HG03378 (cell line): ENCODE results near the gene ATP7A.
"Not testable (repeated sequence)": the region's sequence is repeated elsewhere in the genome, so short reads cannot be mapped to it uniquely, and the experiment has no call there.

Experiments
- ATAC-seq: cut with Tn5 transposase; IDR thresholded peaks from one replicate; pipeline ENCODE4 v1.9.1; 2021; ENCODE audit warnings: mild to moderate bottlenecking, moderate library complexity; ENCODE audit not compliant: unreplicated experiment

Gene ATP7A

GRCh38 chrX:77945031-77945430 is 34.5 kb downstream of the ATP7A start:
- ATAC-seq, result not testable (repeated sequence)

- ATAC-seq, result no peak
These were observed 35.5 kb downstream of the ATP7A start for GRCh38 chrX:77945910-77946545.

- no peak for ATAC-seq
These were observed 36.1 kb downstream of the ATP7A start for GRCh38 chrX:77946571-77946970.

- no peak for ATAC-seq
These were observed 39.3 kb downstream of the ATP7A start for GRCh38 chrX:77949840-77950239.

- ATAC-seq, result no peak
These were observed 41.7 kb downstream of the ATP7A start for GRCh38 chrX:77952173-77952572.

- ATAC-seq, result no peak
These were observed 42.8 kb downstream of the ATP7A start for GRCh38 chrX:77953302-77953701.

GRCh38 chrX:77953708-77954107 is 43.2 kb downstream of the ATP7A start:
- no peak for ATAC-seq

- ATAC-seq, result no peak
These were observed 50.1 kb downstream of the ATP7A start for GRCh38 chrX:77960567-77960966.

GRCh38 chrX:77961063-77961462 is 50.6 kb downstream of the ATP7A start:
- ATAC-seq, result no peak

GRCh38 chrX:77962068-77962902 is 51.8 kb downstream of the ATP7A start:
- ATAC-seq, result no peak

GRCh38 chrX:77966361-77966760 is 55.9 kb downstream of the ATP7A start:
- no peak for ATAC-seq

GRCh38 chrX:77967631-77968030 is 57.1 kb downstream of the ATP7A start:
- ATAC-seq, result no peak

GRCh38 chrX:77969538-77969937 is 59.0 kb downstream of the ATP7A start, which contains the start of gene PGAM4:
Gene PGAM4 (minus strand): TSS chrX:77969638. CDS start chrX:77969638, 0 bp downstream.
- ATAC-seq, result no peak

- no peak for ATAC-seq
These were observed 65.3 kb downstream of the ATP7A start for GRCh38 chrX:77975755-77976154.

GRCh38 chrX:77977095-77977494 is 66.6 kb downstream of the ATP7A start:
- ATAC-seq, result no peak

- no peak for ATAC-seq
These were observed 67.0 kb downstream of the ATP7A start for GRCh38 chrX:77977518-77977917.

- ATAC-seq, result no peak
These were observed 69.4 kb downstream of the ATP7A start for GRCh38 chrX:77979870-77980269.

- no peak for ATAC-seq
These were observed 101.4 kb downstream of the ATP7A start for GRCh38 chrX:78011846-78012245.

GRCh38 chrX:78019586-78020483 is 109.3 kb downstream of the ATP7A start:
- ATAC-seq, result no peak

GRCh38 chrX:78024349-78025059 is 114.0 kb downstream of the ATP7A start:
- ATAC-seq, result peak; percentile 79

- ATAC-seq, result no peak
These were observed 117.3 kb downstream of the ATP7A start for GRCh38 chrX:78027798-78028197.
